ENCODE data around the gene CDC42EP5. TPM values are rescaled to one million over a fixed set of nuclear protein-coding genes. Genes with fewer than 3 reads are reported as not detected.

CDC42EP5 gene
- polyA plus RNA-seq, 4 donors: 24.1 to 61.0 (median 40.2) TPM

GRCh38 chr19:54415208-54415900, 57.7 kb downstream of the CDC42EP5 start, which contains the start of gene TTYH1:
Gene TTYH1 (plus strand): TSS chr19:54415464. CDS start chr19:54415553, 89 bp downstream.
- no peak for DNase-seq (ENCODE audit: low read depth in 4 of 4, low spot score in 3 of 4)

Other genes starting within 250 kb of the CDC42EP5 start
- gene LILRA6, start 230.5 kb downstream of the CDC42EP5 start, polyA plus RNA-seq (ENCODE audit: insufficient read length in 4 of 4): 1 to 10 TPM in 1 of 4 donors, under 1 TPM in 3; 0.63 to 1.1 (median 0.89) TPM
- 10 to 100 TPM in 1 of 4 donors, 1 to 10 TPM in 3; 2.4 to 10.9 (median 2.8) TPM for gene LILRB5, start 216.0 kb downstream of the CDC42EP5 start, polyA plus RNA-seq (ENCODE audit: insufficient read length in 4 of 4)
- gene LILRB2, start 192.2 kb downstream of the CDC42EP5 start, polyA plus RNA-seq (ENCODE audit: insufficient read length in 4 of 4): 1 to 10 TPM in 3 of 4 donors, under 1 TPM in 1; 0.80 to 1.9 (median 1.3) TPM
- gene LILRA5, start 160.1 kb downstream of the CDC42EP5 start, polyA plus RNA-seq (ENCODE audit: insufficient read length in 4 of 4): under 1 TPM; 0.37 to 0.93 (median 0.73) TPM
- under 1 TPM in 3 of 4 donors, not detected in 1; 0.09 to 0.23 (median 0.16) TPM for gene LILRA4, start 134.1 kb downstream of the CDC42EP5 start, polyA plus RNA-seq (ENCODE audit: insufficient read length in 4 of 4)
- gene LAIR1, start 108.4 kb downstream of the CDC42EP5 start, polyA plus RNA-seq (ENCODE audit: insufficient read length in 4 of 4): 10 to 100 TPM in 1 of 4 donors, 1 to 10 TPM in 3; 3.2 to 10.6 (median 5.1) TPM
- gene TTYH1, start 57.8 kb downstream of the CDC42EP5 start, polyA plus RNA-seq (ENCODE audit: insufficient read length in 4 of 4): 10 to 100 TPM in 1 of 4 donors, 1 to 10 TPM in 3; 2.1 to 12.1 (median 8.7) TPM
- 100 to 1,000 TPM in 3 of 4 donors, 10 to 100 TPM in 1; 96.5 to 227 (median 138) TPM for gene LENG8, start 24.1 kb downstream of the CDC42EP5 start, polyA plus RNA-seq (ENCODE audit: insufficient read length in 4 of 4)
- 1 to 10 TPM; 1.1 to 2.9 (median 2.1) TPM for gene LENG9, start 9.5 kb downstream of the CDC42EP5 start, polyA plus RNA-seq (ENCODE audit: insufficient read length in 4 of 4)
- under 1 TPM in 2 of 4 donors, not detected in 2; 0.31 to 0.46 TPM for gene LAIR2, start 29.5 kb upstream of the CDC42EP5 start, polyA plus RNA-seq (ENCODE audit: insufficient read length in 4 of 4)
- gene LILRA2, start 100.5 kb upstream of the CDC42EP5 start, polyA plus RNA-seq (ENCODE audit: insufficient read length in 4 of 4): 1 to 10 TPM in 2 of 4 donors, under 1 TPM in 2; 0.79 to 2.2 (median 1.1) TPM
- under 1 TPM; 0.20 to 0.70 (median 0.53) TPM for gene LILRA1, start 120.3 kb upstream of the CDC42EP5 start, polyA plus RNA-seq (ENCODE audit: insufficient read length in 4 of 4)
- 1 to 10 TPM; 1.0 to 1.5 (median 1.4) TPM for gene LILRB1, start 157.2 kb upstream of the CDC42EP5 start, polyA plus RNA-seq (ENCODE audit: insufficient read length in 4 of 4)
- gene LILRB4, start 189.7 kb upstream of the CDC42EP5 start, polyA plus RNA-seq (ENCODE audit: insufficient read length in 4 of 4): 1 to 10 TPM in 3 of 4 donors, under 1 TPM in 1; 0.92 to 3.6 (median 1.2) TPM

Data from left renal pelvis (tissue), 4 donors.